Mesothelial cell of epicardium (in vitro differentiated cells): ENCODE data around the gene DUSP9. TPM values are rescaled to one million over a fixed set of nuclear protein-coding genes. Genes with fewer than 3 reads are reported as not detected.

Source experiments
- DNase-seq, 2 experiments: peaks; one replicate each; pipeline ENCODE4 v3.0.0; 2021; ENCODE audit warnings: low spot score in 2 of 2; ENCODE audit not compliant: unreplicated experiment in 2 of 2
- H3K27ac Mint-ChIP-seq: 2 replicates; pipeline ENCODE4 v1.8.0; 2021; ENCODE audit warnings: mixed read lengths
- H3K27me3 Mint-ChIP-seq: 2 replicates; pipeline ENCODE4 v1.8.0; 2021; ENCODE audit warnings: low read depth, mixed read lengths
- H3K36me3 Mint-ChIP-seq: 2 replicates; pipeline ENCODE4 v1.8.0; 2021; ENCODE audit warnings: mixed read lengths
- H3K4me1 Mint-ChIP-seq: 2 replicates; pipeline ENCODE4 v1.8.0; 2021; ENCODE audit warnings: mixed read lengths
- H3K4me3 Mint-ChIP-seq: 2 replicates; pipeline ENCODE4 v1.8.0; 2021; ENCODE audit warnings: mild to moderate bottlenecking, moderate library complexity, mixed read lengths
- H3K9me3 Mint-ChIP-seq: 2 replicates; pipeline ENCODE4 v1.8.0; 2021; ENCODE audit warnings: mixed read lengths
- total RNA-seq: library from RNA; stranded (reverse); gene quantifications from 3 replicates; pipeline ENCODE4 v1.2.1, GENCODE V29; 2021
- TF ChIP-seq, protein P1 (sequence below): fragments of 200-600 bp; sonication (generic); IDR thresholded peaks from one replicate; pipeline ENCODE4 v1.5.0; 2021; ENCODE audit warnings: antibody characterized with exemption; ENCODE audit not compliant: unreplicated experiment

Gene DUSP9, protein sequence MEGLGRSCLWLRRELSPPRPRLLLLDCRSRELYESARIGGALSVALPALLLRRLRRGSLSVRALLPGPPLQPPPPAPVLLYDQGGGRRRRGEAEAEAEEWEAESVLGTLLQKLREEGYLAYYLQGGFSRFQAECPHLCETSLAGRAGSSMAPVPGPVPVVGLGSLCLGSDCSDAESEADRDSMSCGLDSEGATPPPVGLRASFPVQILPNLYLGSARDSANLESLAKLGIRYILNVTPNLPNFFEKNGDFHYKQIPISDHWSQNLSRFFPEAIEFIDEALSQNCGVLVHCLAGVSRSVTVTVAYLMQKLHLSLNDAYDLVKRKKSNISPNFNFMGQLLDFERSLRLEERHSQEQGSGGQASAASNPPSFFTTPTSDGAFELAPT
- 3.5 to 4.2 TPM (median 3.7 TPM) in 3 replicates for total RNA-seq

DNA sequence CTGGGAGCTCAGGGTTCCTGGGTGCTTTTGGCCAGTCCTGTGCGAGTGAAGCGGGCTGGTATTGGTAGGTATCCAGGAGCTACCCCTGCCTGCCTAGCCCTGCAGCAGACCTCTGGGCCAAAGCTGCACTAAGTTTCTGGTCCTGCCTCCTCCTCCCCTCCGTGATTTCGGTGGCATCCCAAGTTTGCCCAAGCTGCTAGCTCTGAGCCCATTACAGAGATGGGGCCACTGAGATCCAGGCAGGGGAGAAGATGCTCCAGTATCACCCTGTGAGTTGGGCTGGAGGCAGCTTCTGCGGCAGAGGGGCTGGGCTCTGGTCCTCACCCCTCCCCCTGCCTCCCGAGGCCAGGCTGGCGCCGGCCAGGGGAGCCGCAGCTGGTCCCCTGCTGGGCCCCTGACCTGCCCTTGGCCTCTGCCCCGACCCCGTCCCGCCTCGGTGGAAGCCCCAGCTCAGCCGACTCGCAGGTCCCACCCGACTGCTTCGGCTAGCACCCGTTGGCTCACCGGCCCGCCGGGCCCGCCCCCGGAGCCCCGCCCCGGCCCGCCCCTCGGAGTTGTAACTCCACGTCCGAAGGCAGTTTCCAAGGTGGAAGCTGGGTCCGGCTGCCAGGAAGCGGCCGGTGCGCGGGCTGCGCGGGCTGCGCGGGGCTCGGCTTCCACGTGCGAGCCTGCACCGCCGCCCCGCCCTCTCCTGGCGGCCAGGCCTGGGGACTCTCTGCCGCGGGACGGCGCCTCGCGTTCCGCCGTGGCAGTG lies at the start of gene DUSP9:
TSS of gene DUSP9 (plus strand) at position 584 of the 754 bp plus-strand sequence. CDS start 751 bp downstream, outside the sequence.
- H3K4me3 Mint-ChIP-seq: peak within 1 kb of the TSS; percentile 24

DNA sequence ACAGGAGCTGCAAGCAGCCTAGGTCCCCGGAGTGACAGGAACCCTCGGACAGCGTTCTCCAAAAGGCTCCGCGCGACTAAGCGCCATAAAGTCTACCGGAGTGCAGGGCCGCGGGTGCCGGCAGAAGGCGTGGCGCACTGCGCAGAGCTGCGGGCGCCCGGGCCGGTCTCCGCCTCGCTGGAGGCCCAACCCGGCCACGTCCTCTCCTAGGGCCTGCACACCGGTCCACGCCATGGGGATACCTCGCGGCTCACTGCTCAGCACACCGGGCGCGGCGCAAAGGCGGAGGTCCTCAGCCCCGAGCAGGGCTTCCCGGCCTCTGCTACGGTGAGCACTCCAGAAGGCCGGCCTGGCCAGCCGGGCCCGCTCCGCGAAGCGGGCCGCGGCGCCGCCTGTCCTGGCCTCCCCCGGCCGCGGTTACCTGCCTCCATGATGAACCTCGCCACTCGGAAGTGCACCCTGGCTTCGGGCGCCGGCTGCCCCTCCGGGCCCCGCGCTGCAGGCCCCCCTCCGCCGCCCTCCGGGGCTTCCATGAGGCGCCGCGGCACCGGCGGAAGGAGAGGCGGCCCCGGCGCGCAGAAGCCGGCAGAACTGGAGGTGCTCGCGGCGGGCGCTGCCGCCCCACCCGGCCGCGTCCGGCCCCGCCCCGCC lies 48.3 kb upstream of the DUSP9 start, which contains the start of gene CCNQ:
TSS of gene CCNQ (minus strand) at position 599 of the 651 bp plus-strand sequence. CDS start at position 533, 66 bp downstream.
- TF ChIP-seq, protein P1, sequence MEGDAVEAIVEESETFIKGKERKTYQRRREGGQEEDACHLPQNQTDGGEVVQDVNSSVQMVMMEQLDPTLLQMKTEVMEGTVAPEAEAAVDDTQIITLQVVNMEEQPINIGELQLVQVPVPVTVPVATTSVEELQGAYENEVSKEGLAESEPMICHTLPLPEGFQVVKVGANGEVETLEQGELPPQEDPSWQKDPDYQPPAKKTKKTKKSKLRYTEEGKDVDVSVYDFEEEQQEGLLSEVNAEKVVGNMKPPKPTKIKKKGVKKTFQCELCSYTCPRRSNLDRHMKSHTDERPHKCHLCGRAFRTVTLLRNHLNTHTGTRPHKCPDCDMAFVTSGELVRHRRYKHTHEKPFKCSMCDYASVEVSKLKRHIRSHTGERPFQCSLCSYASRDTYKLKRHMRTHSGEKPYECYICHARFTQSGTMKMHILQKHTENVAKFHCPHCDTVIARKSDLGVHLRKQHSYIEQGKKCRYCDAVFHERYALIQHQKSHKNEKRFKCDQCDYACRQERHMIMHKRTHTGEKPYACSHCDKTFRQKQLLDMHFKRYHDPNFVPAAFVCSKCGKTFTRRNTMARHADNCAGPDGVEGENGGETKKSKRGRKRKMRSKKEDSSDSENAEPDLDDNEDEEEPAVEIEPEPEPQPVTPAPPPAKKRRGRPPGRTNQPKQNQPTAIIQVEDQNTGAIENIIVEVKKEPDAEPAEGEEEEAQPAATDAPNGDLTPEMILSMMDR: no peak
- peak within 1 kb of the TSS; percentile 90 for H3K27ac Mint-ChIP-seq
- peaks cover 1% of the 10 kb centered on the region for H3K27me3 Mint-ChIP-seq
- H3K4me1 Mint-ChIP-seq: peaks cover 12% of the 10 kb centered on the region
- peak within 1 kb of the TSS; percentile 79 for H3K4me3 Mint-ChIP-seq
- H3K36me3 Mint-ChIP-seq: peaks cover 5% of the 10 kb centered on the region
- H3K9me3 Mint-ChIP-seq: peaks cover 17% of the 10 kb centered on the region
- peak in 1 of 2 experiments; percentile 47 for DNase-seq

More for the DNA sequence above, at the start of gene DUSP9:
- peak in 1 of 2 experiments; percentile 42 for DNase-seq
- H3K36me3 Mint-ChIP-seq: no peaks in the 10 kb centered on the region
- no peaks in the 10 kb centered on the region for H3K9me3 Mint-ChIP-seq
- H3K27ac Mint-ChIP-seq: no peak within 1 kb of the TSS
- TF ChIP-seq, protein P1: no peak
- peaks cover 4% of the 10 kb centered on the region for H3K4me1 Mint-ChIP-seq
- peaks cover 55% of the 10 kb centered on the region for H3K27me3 Mint-ChIP-seq

DNA sequence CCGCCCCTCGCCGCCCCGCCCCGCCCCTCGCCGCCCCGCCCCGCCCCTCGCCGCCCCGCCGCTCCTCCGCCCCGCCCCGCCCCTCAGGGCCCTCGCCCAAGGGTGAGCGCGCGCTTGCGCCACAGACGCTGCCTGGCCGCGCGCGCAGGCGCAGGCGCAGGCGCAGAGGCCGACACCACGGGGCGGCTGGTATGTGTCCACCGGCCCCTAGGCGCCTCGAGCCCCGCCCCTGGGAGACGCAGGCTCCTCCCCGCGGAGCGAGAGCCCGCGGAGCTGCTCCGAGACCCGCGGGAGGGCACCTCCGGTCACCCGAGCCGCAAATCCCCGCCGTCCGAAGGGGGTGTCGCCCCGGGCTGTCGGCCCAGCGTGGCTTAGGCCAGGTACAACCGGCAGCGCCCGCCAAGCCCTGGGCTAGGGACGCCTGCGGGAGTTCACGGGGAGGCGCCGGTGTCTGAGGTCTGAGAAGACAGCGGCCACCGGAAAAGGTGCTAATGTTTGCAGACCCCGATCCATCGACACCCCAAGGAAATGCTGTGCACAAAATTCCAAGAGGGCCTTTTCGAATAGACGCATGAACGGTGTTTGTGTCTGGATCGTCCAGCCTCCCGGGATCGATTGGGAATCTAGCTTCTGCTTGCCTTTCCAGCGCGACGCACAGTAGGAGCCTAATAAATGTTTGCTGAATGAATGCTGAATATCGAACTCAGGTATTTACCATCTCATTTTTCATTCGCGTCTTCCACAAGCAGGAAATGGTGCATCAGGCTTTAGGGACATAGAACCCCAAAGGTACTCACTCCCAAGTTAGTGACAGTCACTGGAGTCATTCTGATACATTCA lies 47.6 kb upstream of the DUSP9 start:
- peaks cover 17% of the 10 kb centered on the region for H3K9me3 Mint-ChIP-seq
- peak overlapping the region; percentile 36 for H3K27ac Mint-ChIP-seq

DNA sequence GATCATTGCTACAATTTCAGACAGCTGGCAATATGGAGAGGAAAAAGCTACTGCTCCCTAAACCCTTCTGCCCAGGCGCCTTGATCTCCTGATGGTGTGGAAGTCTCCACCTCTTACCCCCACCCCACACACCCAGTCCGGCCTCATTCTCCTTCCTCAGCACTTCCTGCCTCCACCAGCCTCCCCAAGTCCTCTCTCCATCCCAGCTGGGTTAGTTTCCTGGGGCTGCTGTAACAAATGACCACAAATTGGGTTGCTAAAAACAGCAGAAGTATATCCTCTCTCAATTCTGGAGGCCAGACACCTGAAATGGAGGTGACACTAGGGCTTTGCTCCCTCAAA lies 47.0 kb upstream of the DUSP9 start:
- Mint-ChIP-seq H3K36me3 (peaks cover 5% of the 10 kb centered on the region), H3K4me1 (peaks cover 12% of the 10 kb centered on the region), H3K9me3 (peaks cover 17% of the 10 kb centered on the region), H3K27me3 (peaks cover 2% of the 10 kb centered on the region), H3K27ac (peak overlapping the region; percentile 36), H3K4me3 (peak overlapping the region; percentile 69)
- TF ChIP-seq, protein P1: no peak
- DNase-seq: no peak

More for the DNA sequence above, 47.6 kb upstream of the DUSP9 start:
- peak overlapping the region; percentile 69 for H3K4me3 Mint-ChIP-seq
- H3K4me1 Mint-ChIP-seq: peaks cover 12% of the 10 kb centered on the region
- TF ChIP-seq, protein P1: no peak
- peaks cover 5% of the 10 kb centered on the region for H3K36me3 Mint-ChIP-seq
- DNase-seq: peak; percentile 79 to 86
- H3K27me3 Mint-ChIP-seq: peaks cover 2% of the 10 kb centered on the region

DNA sequence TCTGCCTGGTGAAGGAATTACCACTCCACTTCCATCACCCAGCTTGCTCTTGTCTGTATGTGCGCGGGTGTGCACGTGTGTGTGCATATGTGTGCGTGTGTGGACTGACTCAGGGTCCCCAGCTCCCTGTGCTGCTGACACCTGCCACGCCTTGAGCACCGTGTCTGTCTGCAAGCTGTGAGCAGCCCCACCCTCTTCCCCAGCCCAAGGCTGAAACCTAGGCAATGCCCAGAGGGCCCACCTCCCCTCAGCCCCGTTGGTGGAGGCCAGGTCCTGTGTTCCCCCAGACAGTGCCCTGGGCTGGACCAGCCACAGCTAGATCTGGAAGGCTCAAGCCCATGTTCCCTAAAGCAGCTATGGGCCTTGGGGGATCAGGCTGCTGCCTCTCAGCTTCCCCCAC lies 46.1 kb upstream of the DUSP9 start:
- no peak for DNase-seq
- Mint-ChIP-seq H3K27ac (no peak overlapping the region), H3K4me3 (no peak overlapping the region), H3K9me3 (peaks cover 17% of the 10 kb centered on the region), H3K27me3 (peaks cover 5% of the 10 kb centered on the region), H3K4me1 (peaks cover 12% of the 10 kb centered on the region), H3K36me3 (peaks cover under 1% of the 10 kb centered on the region)
- TF ChIP-seq, protein P1: no peak
